CD14-positive monocyte (primary cell): Measurements from ENCODE around the gene SUN5. TPM values are rescaled to one million over a fixed set of nuclear protein-coding genes. Genes with fewer than 3 reads are reported as not detected.

Experiments
- DNase-seq, 3 donors: peaks; one replicate each; pipeline ENCODE4 v3.0.0-alpha.2; 2011 to 2022
- H2AFZ ChIP-seq: 2 replicates; pipeline ENCODE4 v1.6.0; 2012; ENCODE audit warnings: mild to moderate bottlenecking, low read depth, low read length, inconsistent platforms; ENCODE audit not compliant: insufficient read depth, poor library complexity, severe bottlenecking
- H3K27ac ChIP-seq, 2 donors: 1 replicate in 1 of 2; 2 replicates in 1 of 2; pipeline ENCODE4 v1.5.1; 2012 to 2013; ENCODE audit warnings: low read length in 2 of 2, control low read depth in 1 of 2, inconsistent platforms in 1 of 2, low read depth in 1 of 2, mild to moderate bottlenecking in 1 of 2
- H3K27me3 ChIP-seq, 2 donors: one replicate each; pipeline versions ENCODE4 v1.6.0 to v1.6.1; 2011 to 2013; ENCODE audit warnings: low read length in 2 of 2; ENCODE audit not compliant: control insufficient read depth in 2 of 2, insufficient read depth in 2 of 2
- H3K36me3 ChIP-seq, 2 donors: replicated peaks in 1 of 2; 1 replicate in 1 of 2; 2 replicates in 1 of 2; pipeline versions ENCODE4 v1.5.1 to v1.6.1; 2012 to 2013; ENCODE audit warnings: low read length in 2 of 2, control low read depth in 1 of 2, inconsistent platforms in 1 of 2, mild to moderate bottlenecking in 1 of 2; ENCODE audit not compliant: insufficient read depth in 2 of 2, control insufficient read depth in 1 of 2
- H3K4me1 ChIP-seq, 2 donors: 1 replicate in 1 of 2; 2 replicates in 1 of 2; pipeline versions ENCODE4 v1.5.1 to v1.6.1; 2012 to 2013; ENCODE audit warnings: low read length in 2 of 2, control low read depth in 1 of 2, inconsistent platforms in 1 of 2, mild to moderate bottlenecking in 1 of 2, moderate library complexity in 1 of 2; ENCODE audit not compliant: insufficient read depth in 2 of 2, control insufficient read depth in 1 of 2
- H3K4me2 ChIP-seq: replicated peaks from 2 replicates; pipeline ENCODE3; 2012; ENCODE audit warnings: low read length, moderate library complexity, mild to moderate bottlenecking; ENCODE audit not compliant: poor library complexity, severe bottlenecking; ENCODE audit errors: extremely low read depth
- H3K4me3 ChIP-seq, 3 experiments: fragments of 200-600 bp in 1 of 3; sonication (generic) in 1 of 3; replicated peaks in 1 of 3; 1 replicate in 2 of 3; 2 replicates in 1 of 3; pipeline ENCODE4 v1.5.1; 2011 to 2013; ENCODE audit warnings: low read length in 3 of 3, mild to moderate bottlenecking in 3 of 3, control low read depth in 2 of 3, low read depth in 2 of 3, inconsistent platforms in 1 of 3, moderate library complexity in 1 of 3
- H3K79me2 ChIP-seq: 2 replicates; pipeline ENCODE4 v1.6.0; 2012; ENCODE audit warnings: mild to moderate bottlenecking, control low read depth, inconsistent platforms, low read length, moderate library complexity; ENCODE audit not compliant: insufficient read depth
- H3K9ac ChIP-seq: 2 replicates; pipeline ENCODE4 v1.6.0; 2017; ENCODE audit warnings: low read length, mild to moderate bottlenecking; ENCODE audit not compliant: insufficient read depth, poor library complexity, severe bottlenecking
- H3K9me3 ChIP-seq, 2 donors: replicated peaks in 1 of 2; 1 replicate in 1 of 2; 2 replicates in 1 of 2; pipeline versions ENCODE4 v1.5.1 to v1.6.1; 2012 to 2013; ENCODE audit warnings: low read length in 2 of 2, control low read depth in 1 of 2; ENCODE audit not compliant: control insufficient read depth in 1 of 2, insufficient read depth in 1 of 2
- H4K20me1 ChIP-seq: 2 replicates; pipeline ENCODE4 v1.6.0; 2012; ENCODE audit warnings: mild to moderate bottlenecking, low read length, control low read depth, moderate library complexity; ENCODE audit not compliant: insufficient read depth
- H3K27ac Mint-ChIP-seq, 7 donors: one replicate each; pipeline ENCODE4 v1.8.0; 2020; ENCODE audit warnings: mild to moderate bottlenecking in 7 of 7, mixed read lengths in 7 of 7, moderate library complexity in 6 of 7, inconsistent platforms in 2 of 7
- H3K27me3 Mint-ChIP-seq, 3 donors: one replicate each; pipeline ENCODE4 v1.8.0; 2021 to 2022; ENCODE audit warnings: low read depth in 3 of 3, mild to moderate bottlenecking in 3 of 3, mixed read lengths in 3 of 3, moderate library complexity in 3 of 3, inconsistent platforms in 1 of 3
- H3K36me3 Mint-ChIP-seq, 2 donors: one replicate each; pipeline ENCODE4 v1.8.0; 2020; ENCODE audit warnings: mixed read lengths in 2 of 2, inconsistent platforms in 1 of 2, mild to moderate bottlenecking in 1 of 2
- H3K4me1 Mint-ChIP-seq: one replicate; pipeline ENCODE4 v1.8.0; 2020; ENCODE audit warnings: mild to moderate bottlenecking, mixed read lengths
- H3K4me3 Mint-ChIP-seq, 2 donors: one replicate each; pipeline ENCODE4 v1.8.0; 2020; ENCODE audit warnings: mild to moderate bottlenecking in 2 of 2, mixed read lengths in 2 of 2, moderate library complexity in 1 of 2
- H3K9me3 Mint-ChIP-seq, 7 donors: one replicate each; pipeline ENCODE4 v1.8.0; 2020 to 2022; ENCODE audit warnings: mixed read lengths in 7 of 7, mild to moderate bottlenecking in 6 of 7, moderate library complexity in 6 of 7, inconsistent platforms in 2 of 7
- CTCF ChIP-seq: fragments of 200-600 bp; IDR thresholded peaks from one replicate; pipeline ENCODE4 v1.8.0; 2022; ENCODE audit warnings: antibody characterized with exemption, mild to moderate bottlenecking
- WGBS: methylation state at CpG from one replicate; pipeline ENCODE4 v1.1.5; 2013; ENCODE audit warnings: missing lambda C conversion rate; ENCODE audit not compliant: insufficient coverage; 5-methylcytosine and 5-hydroxymethylcytosine counted together
- intact Hi-C, 2 donors: fragments of 100-400 bp; cut with micrococcal nuclease; formaldehyde crosslinking; loops; one replicate each; pipeline versions ENCODE4 v1.15.0 to v1.15.1; 2023
- polyA plus RNA-seq, 3 donors: library from polyadenylated mRNA; depleted of rRNA in 1 of 3; unstranded in 2 of 3; stranded (reverse) in 1 of 3; fragments of 300-500 nt in 2 of 3; fragments of >200 nt in 1 of 3; fragmentation: Illumina TruSeq in 2 of 3; gene quantifications; 1 replicate in 2 of 3; 2 replicates in 1 of 3; pipeline ENCODE4 v1.2.3, GENCODE V29; 2012 to 2021

SUN5 gene
- polyA plus RNA-seq, 3 donors: not detected

- H3K4me3 ChIP-seq: no peak overlapping the region
- no peak overlapping the region for H3K9ac ChIP-seq
- H4K20me1 ChIP-seq: no peaks in the 10 kb centered on the region
- H3K4me2 ChIP-seq: no peak overlapping the region
- no peaks in the 10 kb centered on the region for H3K9me3 ChIP-seq
- 89% methylated on average over 2 of the region's 5 CpGs for WGBS
- no peak overlapping the region for H3K4me3 Mint-ChIP-seq
- H3K27me3 ChIP-seq: no peaks in the 10 kb centered on the region
- H2AFZ ChIP-seq: no peak overlapping the region
- DNase-seq: no peak
- H3K36me3 ChIP-seq: no peaks in the 10 kb centered on the region
- peaks cover 0 to 2% (median 0%) of the 10 kb centered on the region in 3 donors for H3K27me3 Mint-ChIP-seq
- no peaks in the 10 kb centered on the region for H3K36me3 Mint-ChIP-seq
- peaks cover 0 to 3% (median 3%) of the 10 kb centered on the region in 7 donors for H3K9me3 Mint-ChIP-seq
- no peak overlapping the region for H3K27ac ChIP-seq
- TF ChIP-seq CTCF: no peak
- H3K4me1 Mint-ChIP-seq: no peaks in the 10 kb centered on the region
- H3K27ac Mint-ChIP-seq: no peak overlapping the region
- no peaks in the 10 kb centered on the region for H3K79me2 ChIP-seq
- no peaks in the 10 kb centered on the region for H3K4me1 ChIP-seq
- intact Hi-C loops: no loop called here
Observed at GRCh38 chr20:33010133-33010504, 5.9 kb upstream of the SUN5 start.

- no peak overlapping the region for H3K4me3 ChIP-seq
- Mint-ChIP-seq H3K4me3 (no peak overlapping the region), H3K9me3 (peaks cover 0 to 7% (median 3%) of the 10 kb centered on the region in 7 donors), H3K27ac (no peak overlapping the region), H3K4me1 (no peaks in the 10 kb centered on the region), H3K36me3 (no peaks in the 10 kb centered on the region), H3K27me3 (peaks cover 0 to 4% (median 0%) of the 10 kb centered on the region in 3 donors)
- WGBS: 90% methylated on average over 15 of the region's 19 CpGs
- no peak overlapping the region for H3K27ac ChIP-seq
- H4K20me1 ChIP-seq: no peaks in the 10 kb centered on the region
- intact Hi-C loops: no loop called here
- H3K36me3 ChIP-seq: no peaks in the 10 kb centered on the region
- no peak for TF ChIP-seq CTCF
- no peak overlapping the region for H3K9ac ChIP-seq
- DNase-seq: no peak
- no peaks in the 10 kb centered on the region for H3K4me1 ChIP-seq
- no peak overlapping the region for H2AFZ ChIP-seq
- no peaks in the 10 kb centered on the region for H3K9me3 ChIP-seq
- H3K4me2 ChIP-seq: no peak overlapping the region
- H3K27me3 ChIP-seq: no peaks in the 10 kb centered on the region
- no peaks in the 10 kb centered on the region for H3K79me2 ChIP-seq
Observed at GRCh38 chr20:33009214-33010132, 5.2 kb upstream of the SUN5 start.
